ENCODE measurements around the gene IDE. TPM values are rescaled to one million over a fixed set of nuclear protein-coding genes. Genes with fewer than 3 reads are reported as not detected.
"Not testable (repeated sequence)": the region's sequence is repeated elsewhere in the genome, so short reads cannot be mapped to it uniquely, and the experiment has no call there.

The IDE gene
- 19.4 and 20.2 TPM in 2 replicates for total RNA-seq

DNA sequence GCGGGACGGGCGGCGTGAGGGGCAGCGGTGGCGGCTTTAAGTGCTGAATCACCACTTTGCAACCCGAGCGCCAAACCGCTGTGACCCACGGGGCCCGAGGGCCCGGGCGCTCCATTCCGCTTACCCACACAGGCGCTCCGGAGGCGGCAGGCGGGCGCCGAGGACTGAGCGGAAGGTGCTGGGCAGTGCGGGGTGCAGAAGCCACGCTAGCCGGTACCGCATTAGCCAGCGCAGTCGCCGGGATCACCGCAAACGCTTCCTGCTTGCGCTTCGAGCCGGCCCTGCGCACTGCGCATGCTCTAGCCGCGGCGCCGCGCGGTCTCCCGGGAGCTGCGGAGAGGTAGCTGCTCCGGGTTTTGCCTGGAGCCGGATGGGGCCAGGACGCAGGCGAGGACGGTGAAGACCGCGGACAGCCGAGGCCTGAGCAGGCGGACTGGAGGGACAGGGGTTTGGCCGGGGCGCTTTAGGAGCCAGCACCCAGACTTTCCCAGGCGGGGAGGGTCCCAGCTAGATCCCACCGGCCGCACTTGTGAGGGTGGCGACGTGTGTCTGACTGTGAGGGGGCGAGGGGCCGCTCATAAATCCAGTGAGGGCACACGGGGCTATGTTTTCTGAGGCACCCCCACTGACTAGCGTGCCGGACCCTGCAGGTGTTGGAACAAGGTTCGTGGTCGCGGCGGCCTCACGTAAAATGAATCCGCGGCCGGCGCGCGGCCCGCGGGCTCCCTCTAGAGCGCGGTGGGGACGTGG, at the start of gene IDE:
TSS of gene IDE (minus strand) at position 296 of the 750 bp plus-strand sequence. CDS start at position 222, 74 bp downstream.
- peak; percentile 93 to 95 for DNase-seq (ENCODE audit: low read depth in 2 of 2)

DNA sequence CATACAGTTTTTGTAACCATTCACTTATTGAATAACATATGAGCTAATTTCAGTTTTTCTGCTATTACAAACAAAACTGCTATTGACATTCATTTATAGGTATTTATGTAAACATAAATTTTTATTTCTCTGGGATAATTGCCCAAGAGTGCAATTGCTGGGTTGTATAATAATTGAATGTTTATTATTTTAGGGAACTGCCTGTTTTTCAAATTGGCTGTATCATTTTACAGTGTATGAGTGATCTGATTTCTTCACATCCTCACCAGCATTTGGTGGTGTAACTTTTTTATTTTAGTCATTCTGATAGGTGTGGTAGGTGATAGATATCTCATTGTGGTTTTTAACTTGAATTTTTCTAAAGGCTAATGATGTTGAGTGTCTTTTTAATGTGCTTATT, 45.5 kb upstream of the IDE start:
- DNase-seq (ENCODE audit: low read depth in 2 of 2) = no peak

DNA sequence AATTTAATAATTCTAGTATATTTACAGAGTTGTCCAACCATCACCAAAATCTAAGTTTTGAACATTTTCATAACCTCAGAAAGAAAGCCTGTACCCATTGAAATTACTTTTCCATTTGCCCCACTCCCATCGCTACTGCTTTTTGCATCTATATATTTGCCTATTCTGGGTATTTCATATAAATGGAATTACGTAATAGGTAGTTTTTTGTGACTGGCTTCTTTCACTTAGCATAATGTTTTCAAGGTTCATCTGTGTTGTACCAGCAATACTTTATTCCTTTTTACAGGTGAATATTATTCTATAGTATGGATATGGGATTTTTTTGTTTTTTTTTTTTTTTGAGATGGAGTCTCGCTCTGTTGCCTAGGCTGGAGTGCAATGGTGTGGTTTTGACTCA, 41.6 kb upstream of the IDE start:
- DNase-seq (ENCODE audit: low read depth in 2 of 2) = no peak

DNA sequence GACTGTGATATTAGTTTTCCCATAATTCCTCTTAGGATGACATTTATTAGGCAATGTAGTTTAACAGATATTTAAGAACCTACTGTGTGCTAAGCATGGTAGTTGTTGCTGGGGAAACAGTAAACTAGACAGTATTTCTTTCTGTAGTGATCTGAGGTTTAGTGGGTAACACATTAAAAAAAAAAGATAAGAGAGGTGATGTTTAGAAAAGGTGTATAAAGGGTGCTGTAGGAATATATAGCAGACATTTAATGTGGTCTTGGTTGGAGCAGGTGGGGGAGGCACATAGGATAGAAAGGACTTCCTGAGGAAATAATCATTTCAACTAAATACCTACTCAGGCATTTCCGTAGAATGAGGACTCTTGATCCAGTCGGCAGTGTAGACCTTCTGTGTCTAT, 30.9 kb upstream of the IDE start:
- peak in 1 of 2 donors; percentile 3 for DNase-seq (ENCODE audit: low read depth in 2 of 2)

DNA sequence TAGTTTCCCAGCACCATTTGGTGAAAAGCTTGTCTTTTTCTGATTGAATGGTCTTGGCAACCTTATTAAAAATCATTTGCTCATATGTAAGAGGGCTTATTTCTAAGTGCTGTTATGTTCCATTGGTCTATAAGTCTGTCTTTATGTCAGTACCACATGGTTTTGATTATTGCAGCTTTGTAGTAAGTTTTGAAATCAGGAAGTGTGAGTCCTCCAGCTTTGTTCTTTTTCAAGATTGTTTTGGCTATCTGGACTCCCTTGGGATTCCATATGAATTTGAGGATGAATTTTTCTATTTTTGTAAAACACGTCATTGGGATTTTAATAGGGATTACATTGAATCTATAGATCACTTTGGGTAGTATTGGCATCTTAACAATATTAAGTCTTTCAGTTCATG, 24.4 kb upstream of the IDE start:
- DNase-seq (ENCODE audit: low read depth in 2 of 2) = no peak

DNA sequence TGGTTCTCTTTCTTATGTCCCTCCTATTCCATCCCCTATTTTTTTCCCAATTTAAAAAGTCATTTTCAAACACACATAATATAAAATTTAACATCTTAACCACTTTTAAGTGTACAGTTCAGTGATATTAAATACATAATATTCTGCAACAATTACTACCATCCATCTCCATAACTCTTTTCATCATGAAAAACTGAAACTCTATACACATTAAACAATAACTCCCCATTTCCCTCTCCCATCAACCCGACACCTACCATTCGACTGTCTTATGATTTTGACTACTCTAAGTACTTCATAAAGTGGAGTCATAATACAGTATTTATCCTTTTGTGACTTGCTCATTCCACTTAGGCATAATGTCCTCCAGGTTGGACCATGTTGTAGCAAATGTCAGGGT, 21.6 kb upstream of the IDE start:
- no peak for DNase-seq (ENCODE audit: low read depth in 2 of 2)

DNA sequence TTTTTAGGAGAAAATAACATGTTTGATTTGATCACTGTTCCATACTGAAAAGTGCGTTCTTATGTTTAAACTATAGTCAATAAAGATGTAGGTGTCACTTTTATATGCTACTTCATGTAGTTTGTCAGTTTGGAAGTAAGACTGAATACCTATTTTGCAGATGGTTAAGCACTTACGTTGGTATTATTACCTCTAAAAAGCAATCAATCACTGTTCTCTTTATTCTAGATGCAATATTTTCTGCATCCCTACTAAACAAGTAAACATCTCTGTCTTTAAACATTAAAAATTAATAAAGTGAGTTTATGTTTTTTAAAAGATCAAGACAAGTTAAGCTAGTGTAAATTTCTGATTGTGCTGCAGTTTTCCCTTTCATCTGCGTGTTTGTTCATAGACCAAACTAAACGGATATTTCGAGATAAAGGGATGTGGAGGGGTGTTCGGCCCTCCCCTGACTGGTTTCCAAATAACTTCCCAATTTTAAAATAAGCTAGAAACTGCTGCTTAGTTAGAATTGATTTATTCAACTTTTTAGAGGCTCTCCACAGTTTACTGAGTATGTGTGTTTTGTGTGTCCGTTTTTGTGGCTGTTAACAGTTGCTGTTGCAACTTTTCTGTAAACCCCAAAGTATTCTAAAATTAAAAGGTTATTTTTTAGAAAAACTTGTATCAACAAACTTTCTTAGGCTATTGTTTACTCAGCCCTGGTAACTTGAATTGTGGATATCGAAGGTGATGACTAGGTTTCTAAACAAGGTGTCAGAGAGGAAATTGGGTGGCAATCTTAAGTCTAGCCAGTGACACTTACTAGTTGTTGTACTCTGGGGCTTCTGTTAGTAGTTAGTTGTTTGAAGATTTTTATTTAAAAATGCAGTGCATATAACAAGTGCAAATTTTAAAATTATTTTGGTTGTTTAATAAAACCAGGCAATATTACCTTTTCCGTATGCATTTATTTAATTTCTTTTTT, 20.0 kb upstream of the IDE start:
- peak in 1 of 2 donors; percentile 35 for DNase-seq (ENCODE audit: low read depth in 2 of 2)

DNA sequence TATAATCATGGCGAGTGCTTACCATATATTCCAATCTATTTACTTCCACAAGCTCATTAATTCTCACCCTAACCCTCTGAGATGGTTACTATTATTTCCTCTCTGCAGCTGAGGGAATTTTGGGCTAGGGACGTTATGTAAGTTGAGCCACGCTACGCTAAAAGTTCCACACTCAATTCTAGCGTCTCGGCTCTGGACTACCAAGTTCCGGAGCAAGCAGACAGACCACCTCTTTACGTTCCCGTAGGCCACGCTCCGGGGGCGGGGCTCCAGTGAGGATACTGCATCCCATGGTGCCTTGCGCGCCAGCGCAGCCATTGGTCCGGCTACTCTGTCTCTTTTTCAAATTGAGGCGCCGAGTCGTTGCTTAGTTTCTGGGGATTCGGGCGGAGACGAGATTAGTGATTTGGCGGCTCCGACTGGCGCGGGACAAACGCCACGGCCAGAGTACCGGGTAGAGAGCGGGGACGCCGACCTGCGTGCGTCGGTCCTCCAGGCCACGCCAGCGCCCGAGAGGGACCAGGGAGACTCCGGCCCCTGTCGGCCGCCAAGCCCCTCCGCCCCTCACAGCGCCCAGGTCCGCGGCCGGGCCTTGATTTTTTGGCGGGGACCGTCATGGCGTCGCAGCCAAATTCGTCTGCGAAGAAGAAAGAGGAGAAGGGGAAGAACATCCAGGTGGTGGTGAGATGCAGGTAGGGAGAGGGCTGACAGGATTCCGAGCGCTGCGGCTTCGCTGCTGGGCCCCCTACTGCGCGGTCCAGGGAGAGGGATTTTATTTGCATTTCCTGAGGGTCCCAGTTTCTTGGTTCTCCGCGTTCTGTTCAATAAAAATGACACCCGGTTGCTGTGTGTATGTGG, 19.1 kb upstream of the IDE start, which contains the start of gene KIF11:
TSS of gene KIF11 (plus strand) at position 370 of the 858 bp plus-strand sequence. CDS start at position 616, 246 bp downstream.
- peak; percentile 96 to 97 for DNase-seq (ENCODE audit: low read depth in 2 of 2)

DNA sequence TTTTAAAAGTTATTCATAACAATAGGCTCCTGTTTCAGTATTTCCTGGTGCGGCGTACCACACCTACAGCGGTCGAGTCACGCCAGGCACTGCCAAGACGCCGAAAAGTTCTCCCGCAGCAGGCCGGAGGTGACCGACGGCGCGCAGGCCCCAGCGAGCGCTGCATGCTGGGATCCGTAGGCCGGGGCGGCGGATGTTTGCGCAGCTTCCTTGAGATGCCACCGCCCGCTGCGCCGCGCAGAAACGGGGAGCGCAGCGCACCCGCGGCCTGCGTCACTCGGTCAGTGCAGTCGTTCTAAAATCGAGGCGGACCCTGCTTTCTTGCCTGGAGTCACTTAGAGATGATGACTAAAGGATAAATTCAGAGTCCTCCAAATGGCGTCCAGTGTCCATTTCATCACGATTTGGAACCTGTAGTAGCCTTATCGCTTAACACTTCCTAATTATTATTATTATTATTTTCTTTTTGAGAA, 17.7 kb upstream of the IDE start:
- DNase-seq (ENCODE audit: low read depth in 2 of 2) = peak; percentile 78 to 96

DNA sequence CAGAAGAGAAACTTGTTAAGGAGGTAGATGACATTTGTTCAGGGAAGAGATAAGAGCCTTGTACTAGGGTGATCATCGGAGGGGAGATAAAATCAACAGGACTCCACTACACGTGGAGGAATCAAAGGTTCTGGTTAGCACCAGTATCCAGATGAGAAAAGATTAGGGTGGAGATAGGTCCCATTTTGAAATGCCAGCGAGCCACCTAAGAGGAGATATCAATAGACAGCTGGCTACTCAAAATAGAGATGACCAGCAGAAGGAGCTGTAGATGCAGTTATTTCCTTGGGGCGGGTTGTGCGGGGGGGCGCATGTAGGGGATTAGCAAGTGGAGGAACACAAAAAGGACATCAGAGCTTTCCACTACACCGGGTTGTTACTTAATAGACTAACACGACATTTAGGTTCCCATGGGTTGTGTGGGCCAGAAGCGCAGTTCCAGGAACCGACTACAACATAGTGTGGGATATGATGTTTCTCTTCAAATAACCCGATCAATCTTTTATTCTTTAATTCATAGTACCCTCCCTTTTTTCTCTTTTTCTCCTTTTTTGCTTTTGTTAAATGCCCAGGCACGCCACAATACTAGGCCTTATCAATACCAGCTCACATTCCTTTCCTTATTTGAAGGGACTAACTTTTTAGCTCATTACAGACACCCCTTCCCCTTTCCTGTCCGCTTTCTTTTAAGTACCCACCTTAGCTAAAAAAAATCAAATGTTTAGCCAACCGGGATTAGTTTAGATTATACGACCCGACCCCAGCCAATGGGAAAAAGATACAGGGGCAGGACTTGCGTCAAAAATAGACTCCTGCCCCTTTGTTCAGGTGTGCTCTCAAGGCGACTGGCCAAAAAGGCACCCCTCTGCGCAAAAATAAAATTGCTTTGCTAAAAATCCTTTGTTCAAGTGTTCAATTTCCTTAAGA, 17.0 kb upstream of the IDE start:
- peak; percentile 38 to 76 for DNase-seq (ENCODE audit: low read depth in 2 of 2)

DNA sequence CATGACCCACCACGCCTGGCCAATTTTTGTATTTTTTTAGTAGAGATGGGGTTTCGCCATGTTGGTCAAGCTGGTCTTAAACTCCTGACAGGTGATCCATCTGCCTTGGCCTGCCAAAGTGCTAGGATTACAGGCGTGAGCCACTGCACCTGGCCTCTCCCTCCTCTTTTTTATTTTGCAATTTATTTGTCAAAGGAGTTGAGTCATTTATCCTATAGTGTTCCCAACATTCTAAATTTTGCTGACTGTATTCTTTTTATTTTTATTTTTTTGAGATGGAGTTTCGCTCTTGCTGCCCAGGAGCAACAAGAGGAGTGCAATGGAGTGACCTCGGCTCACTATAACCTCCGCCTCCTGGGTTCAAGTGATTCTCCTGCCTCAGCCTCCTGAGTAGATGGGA, 8.5 kb upstream of the IDE start:
- not testable (repeated sequence) for DNase-seq (ENCODE audit: low read depth in 2 of 2)

DNA sequence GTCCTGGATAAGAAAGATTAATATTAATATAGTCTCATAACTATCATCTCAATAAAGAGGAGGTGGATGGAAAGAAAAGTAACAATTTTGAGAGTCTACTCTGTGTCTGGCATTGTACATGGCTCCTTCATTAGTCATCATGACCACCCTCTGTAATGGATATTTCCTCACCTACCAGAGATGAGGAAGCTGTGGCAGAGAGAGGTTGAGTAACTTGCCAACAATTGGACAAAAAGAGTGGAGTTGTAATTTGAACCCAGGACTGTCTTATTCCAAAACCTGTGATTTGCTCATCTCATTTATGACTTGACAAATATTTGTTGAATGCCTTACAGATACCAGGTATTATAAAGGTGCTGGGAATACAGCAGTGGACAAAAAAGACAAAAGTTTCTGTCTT, 2.1 kb upstream of the IDE start:
- no peak for DNase-seq (ENCODE audit: low read depth in 2 of 2)

DNA sequence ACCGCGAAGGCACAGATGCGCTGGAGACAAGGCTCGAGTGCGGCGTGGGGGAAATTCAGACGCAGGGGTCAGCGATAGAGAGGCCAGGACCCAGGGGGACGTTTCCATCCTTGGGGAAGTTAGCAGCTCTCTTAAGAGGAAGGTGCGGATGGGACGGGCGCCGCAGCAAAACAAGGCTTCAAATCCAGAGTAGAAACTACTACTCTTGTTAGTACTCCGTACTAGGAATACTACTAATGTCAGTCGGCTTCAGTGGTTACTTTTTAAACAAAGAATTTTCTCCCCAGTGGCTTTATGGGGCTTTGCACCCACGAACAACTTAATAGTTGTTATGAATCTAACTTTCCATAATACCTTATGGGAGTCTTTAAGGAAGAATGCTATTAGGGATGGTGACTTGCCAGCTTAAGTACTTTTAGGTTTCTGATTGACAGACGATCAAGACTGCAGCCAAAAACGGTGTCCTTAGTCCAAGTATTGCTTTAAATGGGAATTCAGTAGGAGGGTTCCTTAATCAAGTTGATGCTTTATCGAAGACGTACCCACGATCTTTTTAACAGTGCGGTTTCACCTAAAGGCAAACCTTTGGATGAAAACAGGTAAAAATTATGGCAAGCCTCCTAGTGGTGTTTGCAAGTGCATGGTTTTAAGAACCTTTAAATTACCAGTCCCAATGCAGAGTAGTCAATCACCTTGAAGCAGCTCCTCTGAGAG, 812 bp upstream of the IDE start:
- DNase-seq (ENCODE audit: low read depth in 2 of 2) = no peak

DNA sequence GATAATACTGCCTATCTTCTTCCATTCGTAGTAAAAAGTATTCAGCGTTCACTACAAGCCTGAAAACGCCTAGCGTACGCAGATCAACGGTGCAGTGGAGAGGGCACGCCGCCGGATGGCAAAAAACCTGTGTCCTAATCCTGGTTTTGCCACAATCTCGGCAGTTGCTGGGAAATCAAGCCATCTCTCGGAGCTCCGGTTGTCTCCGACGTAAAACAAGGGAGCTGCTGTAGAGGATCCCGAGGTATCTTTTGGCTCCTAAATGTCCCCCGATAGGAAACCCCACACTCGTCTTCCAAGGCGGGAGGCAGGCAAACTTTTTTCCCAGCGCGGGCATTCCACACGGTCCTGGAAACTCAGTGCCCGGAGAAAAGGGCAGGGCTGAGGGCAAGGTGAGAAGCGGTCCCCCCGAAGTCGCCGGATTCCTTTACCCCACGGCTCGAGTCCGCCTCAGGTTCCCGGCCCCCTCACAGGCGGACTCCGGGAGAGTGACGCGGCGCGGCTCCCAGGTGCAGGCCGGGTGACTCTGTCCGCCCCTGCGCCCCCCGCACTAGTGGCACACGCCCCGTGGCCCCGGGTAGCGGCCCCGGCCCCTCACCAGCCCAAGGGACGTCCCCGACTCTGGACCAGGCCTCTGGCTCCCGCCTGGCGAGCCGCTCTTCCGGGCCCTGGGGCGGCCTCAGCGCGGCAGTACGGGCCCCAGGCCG, 649 bp downstream of the IDE start:
- DNase-seq (ENCODE audit: low read depth in 2 of 2) = peak; percentile 56 to 62

DNA sequence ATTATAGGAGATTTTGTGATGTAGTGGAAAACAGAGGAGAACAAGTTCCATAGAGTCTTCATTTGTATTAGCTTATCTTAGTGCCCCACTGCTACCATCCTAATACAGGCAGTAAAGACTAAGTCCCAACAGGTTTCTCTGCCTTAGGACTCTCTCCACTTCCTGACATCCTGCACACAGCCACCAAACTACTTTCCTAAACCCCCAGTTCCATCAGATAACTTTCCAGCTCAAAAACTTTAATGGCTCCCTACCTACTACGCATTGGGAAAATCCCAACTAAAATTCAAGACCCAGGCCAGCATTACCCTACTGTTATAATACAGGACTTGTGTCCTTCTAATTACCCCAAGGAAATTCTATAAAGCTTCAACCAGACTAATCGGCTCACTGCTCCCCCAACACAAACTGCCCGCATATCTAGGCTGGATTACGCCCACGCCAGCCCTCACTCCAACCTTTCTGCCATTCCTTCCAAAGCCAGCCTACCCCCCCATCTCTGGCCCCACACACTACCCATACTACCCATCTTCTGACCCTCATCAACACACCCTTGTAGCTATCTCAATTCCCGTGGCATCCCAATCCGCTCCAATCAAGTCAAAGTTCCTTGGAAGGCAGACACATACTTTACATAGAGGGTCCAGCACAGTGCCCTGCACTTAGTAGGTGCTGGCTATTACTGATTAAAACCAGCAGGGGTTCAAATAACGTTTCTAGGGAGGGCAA, 1.4 kb downstream of the IDE start:
- no peak for DNase-seq (ENCODE audit: low read depth in 2 of 2)

DNA sequence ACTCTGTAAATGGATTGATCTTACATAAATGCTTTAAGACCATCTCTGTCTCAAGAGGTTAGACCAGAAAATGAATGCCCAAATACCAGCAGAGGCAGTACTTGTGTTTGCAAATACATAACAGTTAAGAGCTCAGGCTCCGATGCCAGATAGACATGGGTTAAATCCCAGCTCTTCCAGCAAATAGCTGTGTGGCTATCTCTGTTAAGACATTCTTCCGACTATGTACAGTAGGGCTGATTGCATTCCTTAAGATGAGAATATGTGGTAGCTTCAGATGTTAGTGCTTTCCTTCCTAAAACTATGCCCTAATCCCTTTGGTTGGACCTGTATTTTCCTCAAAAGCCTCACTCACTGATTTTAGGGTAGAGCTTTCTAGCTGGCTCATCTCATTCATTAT, 2.2 kb downstream of the IDE start:
- DNase-seq (ENCODE audit: low read depth in 2 of 2) = no peak

DNA sequence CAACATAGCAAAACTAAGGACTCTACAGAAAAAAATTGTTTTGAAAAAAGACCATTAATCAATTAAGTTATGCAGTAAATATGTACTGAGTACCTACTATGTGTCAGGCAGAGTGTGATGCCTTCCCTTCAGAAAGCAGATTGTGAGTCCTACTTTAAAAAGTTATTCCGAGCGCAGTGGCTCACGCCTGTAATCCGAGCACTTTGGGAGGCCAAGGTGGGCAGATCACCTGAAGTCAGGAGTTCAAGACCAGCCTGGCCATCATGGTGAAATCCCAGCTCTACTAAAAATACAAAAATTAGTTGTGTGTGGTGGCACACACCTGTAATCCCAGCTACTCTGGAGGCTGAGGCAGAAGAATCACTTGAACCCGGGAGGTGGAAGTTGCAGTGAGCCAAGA, 4.2 kb downstream of the IDE start:
- not testable (repeated sequence) for DNase-seq (ENCODE audit: low read depth in 2 of 2)

DNA sequence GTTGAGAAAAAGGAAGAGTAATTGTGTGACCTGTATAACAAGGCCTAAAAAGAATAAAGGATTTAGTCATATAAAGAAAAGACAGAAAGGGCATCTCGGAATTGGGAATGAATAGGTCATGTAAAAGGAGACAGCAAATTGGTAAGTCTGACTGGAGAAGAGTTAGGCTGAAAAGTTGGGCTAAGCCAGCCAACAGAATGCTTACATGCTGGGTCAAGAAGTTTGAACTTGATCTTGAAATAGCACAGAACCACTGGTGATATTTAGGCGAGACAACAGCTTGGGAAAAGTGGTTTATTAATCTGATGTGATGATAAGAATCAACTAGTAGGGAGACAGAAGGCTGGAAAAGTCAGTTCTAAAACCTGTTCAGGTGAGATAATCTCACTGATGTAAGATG, 4.8 kb downstream of the IDE start:
- DNase-seq (ENCODE audit: low read depth in 2 of 2) = no peak

Measured in lung microvascular endothelial cell (primary cell).